HCT116 (cell line): ENCODE results near the gene RYR2. TPM values are rescaled to one million over a fixed set of nuclear protein-coding genes. Genes with fewer than 3 reads are reported as not detected.

Source experiments
- ATAC-seq: fragments of 200-7000 bp; cut with Tn5 transposase; 2 replicates; pipeline ENCODE4 v1.9.1; 2020; ENCODE audit warnings: mild to moderate bottlenecking, moderate library complexity
- BruUV-seq: library from RNA; stranded (reverse); fragments of 400-500 nt; replicated peaks from 2 replicates; lab custom pipeline; 2021; lab: Mats Ljungman, UMichigan
- CTCF ChIA-PET: fragments of 300-600 bp; sonication (Branson Sonifier 250); formaldehyde crosslinking; loops from one replicate; lab custom pipeline; 2021; ENCODE audit warnings: antibody characterized with exemption; lab: Charles Lee
- POLR2A ChIA-PET: fragments of 300-600, 350-600 bp; sonication (Branson Sonifier 250); formaldehyde crosslinking; loops from one replicate; lab custom pipeline; 2021; ENCODE audit warnings: antibody characterized with exemption; lab: Charles Lee
- RAD21 ChIA-PET, 2 experiments: fragments of 300-600 bp; sonication (Branson Sonifier 250); formaldehyde crosslinking; loops; one replicate each; lab custom pipeline; 2023; ENCODE audit warnings: low total read pairs in 2 of 2; ENCODE audit not compliant: uncharacterized antibody in 2 of 2, unreplicated experiment in 2 of 2, low non-redundant PET in 1 of 2; lab: Charles Lee
- DNase-seq: peaks from one replicate; pipeline ENCODE4 v3.0.0-alpha.2; 2010; ENCODE audit warnings: low read depth, low spot score
- H2AFZ ChIP-seq: fragments of 200-600 bp; shearing (Covaris generic), sonication (generic); 2 replicates; pipeline ENCODE4 v1.6.1; 2017; ENCODE audit warnings: low read depth, mixed run types, mixed read lengths, antibody characterized with exemption, low read length; ENCODE audit not compliant: poor library complexity, severe bottlenecking
- H3K27ac ChIP-seq: 2 replicates; pipeline ENCODE4 v1.5.1; 2012; ENCODE audit warnings: low read depth, low read length
- H3K27me3 ChIP-seq: fragments of 200-600 bp; sonication (generic); 2 replicates; pipeline ENCODE4 v1.6.1; 2016; ENCODE audit warnings: mixed run types, low read length, mixed read lengths; ENCODE audit not compliant: insufficient read depth
- H3K36me3 ChIP-seq, 2 experiments: fragments of 200-500 bp in 1 of 2; fragments of 200-600 bp in 1 of 2; sonication (Bioruptor generic) in 1 of 2; sonication (generic) in 1 of 2; 2 replicates each; pipeline versions ENCODE4 v1.5.1 to v1.6.1; 2014 to 2016; ENCODE audit warnings: low read length in 2 of 2, inconsistent platforms in 1 of 2, mixed read lengths in 1 of 2, mixed run types in 1 of 2; ENCODE audit not compliant: insufficient read depth in 2 of 2, control insufficient read depth in 1 of 2
- H3K4me1 ChIP-seq, 2 experiments: fragments of 200-600 bp in 1 of 2; sonication (generic) in 1 of 2; 2 replicates each; pipeline versions ENCODE4 v1.5.1 to v1.6.1; 2012 to 2017; ENCODE audit warnings: low read length in 2 of 2, inconsistent platforms in 1 of 2, mild to moderate bottlenecking in 1 of 2, mixed read lengths in 1 of 2, mixed run types in 1 of 2, moderate library complexity in 1 of 2; ENCODE audit not compliant: insufficient read depth in 2 of 2, control insufficient read depth in 1 of 2
- H3K4me2 ChIP-seq: fragments of 200-600 bp; sonication (generic); 2 replicates; pipeline ENCODE4 v1.6.1; 2017; ENCODE audit warnings: mixed run types, low read length, mixed read lengths
- H3K4me3 ChIP-seq, 2 experiments: fragments of 200-600 bp in 1 of 2; sonication (generic) in 1 of 2; replicated peaks in 1 of 2; 2 replicates each; pipeline ENCODE4 v1.5.1; 2011 to 2016; ENCODE audit warnings: low read length in 2 of 2, control low read depth in 1 of 2, low read depth in 1 of 2, mild to moderate bottlenecking in 1 of 2, mixed read lengths in 1 of 2, mixed run types in 1 of 2
- H3K79me2 ChIP-seq: fragments of 200-600 bp; sonication (generic); 2 replicates; pipeline ENCODE4 v1.6.1; 2017; ENCODE audit warnings: mild to moderate bottlenecking, mixed run types, low read length, moderate library complexity, mixed read lengths; ENCODE audit not compliant: insufficient read depth
- H3K9ac ChIP-seq: fragments of 200-600 bp; sonication (generic); 2 replicates; pipeline ENCODE4 v1.6.1; 2016; ENCODE audit warnings: low read length, mixed read lengths
- H3K9me2 ChIP-seq: fragments of 200-600 bp; sonication (generic), shearing (Covaris generic); 2 replicates; pipeline ENCODE4 v1.6.1; 2017; ENCODE audit warnings: mixed run types, mild to moderate bottlenecking, moderate library complexity; ENCODE audit not compliant: insufficient read depth
- H3K9me3 ChIP-seq, 2 experiments: fragments of 200-500 bp in 1 of 2; fragments of 200-600 bp in 1 of 2; sonication (Bioruptor generic) in 1 of 2; sonication (generic) in 1 of 2; 2 replicates each; pipeline ENCODE4 v1.6.1; 2014 to 2017; ENCODE audit warnings: low read length in 2 of 2, mixed read lengths in 2 of 2, inconsistent platforms in 1 of 2, low read depth in 1 of 2, mild to moderate bottlenecking in 1 of 2, mixed run types in 1 of 2, moderate library complexity in 1 of 2; ENCODE audit not compliant: control insufficient read depth in 1 of 2, insufficient read depth in 1 of 2
- H4K20me1 ChIP-seq: fragments of 200-600 bp; sonication (generic), shearing (Covaris generic); 2 replicates; pipeline ENCODE4 v1.6.1; 2017; ENCODE audit warnings: mixed run types, mild to moderate bottlenecking, moderate library complexity; ENCODE audit not compliant: insufficient read depth
- CBX3 ChIP-seq: IDR thresholded peaks from 2 replicates; pipeline ENCODE4 v1.6.1; 2012; ENCODE audit warnings: low read depth
- CEBPB ChIP-seq: IDR thresholded peaks from 2 replicates; pipeline ENCODE4 v1.6.1; 2012; ENCODE audit warnings: low read depth
- ELF1 ChIP-seq: IDR thresholded peaks from 2 replicates; pipeline ENCODE4 v1.6.1; 2012; ENCODE audit warnings: low read depth, borderline replicate concordance
- POLR2A ChIP-seq: IDR thresholded peaks from 2 replicates; pipeline ENCODE4 v1.7.0; 2011; ENCODE audit warnings: borderline replicate concordance; ENCODE audit not compliant: insufficient read depth, insufficient read length; ENCODE audit errors: extremely low read depth
- POLR2AphosphoS5 ChIP-seq: IDR thresholded peaks from 2 replicates; pipeline ENCODE4 v1.6.1; 2011; ENCODE audit warnings: mild to moderate bottlenecking, low read depth, low read length, moderate library complexity
- RAD21 ChIP-seq: IDR thresholded peaks from 2 replicates; pipeline ENCODE4 v1.6.1; 2012; ENCODE audit warnings: low read depth, mild to moderate bottlenecking
- SIN3A ChIP-seq: IDR thresholded peaks from 2 replicates; pipeline ENCODE4 v1.6.1; 2012; ENCODE audit warnings: low read depth
- SP1 ChIP-seq: IDR thresholded peaks from 2 replicates; pipeline ENCODE4 v1.6.1; 2012; ENCODE audit warnings: low read depth
- SRF ChIP-seq: IDR thresholded peaks from 2 replicates; pipeline ENCODE4 v1.6.1; 2012; ENCODE audit warnings: low read depth
- TCF7L2 ChIP-seq: IDR thresholded peaks from 2 replicates; pipeline ENCODE4 v1.7.0; 2011; ENCODE audit warnings: borderline replicate concordance, inconsistent platforms; ENCODE audit not compliant: insufficient read depth, insufficient read length; ENCODE audit errors: extremely low read depth
- YY1 ChIP-seq: IDR thresholded peaks from 2 replicates; pipeline ENCODE4 v1.6.1; 2011; ENCODE audit warnings: low read length, low read depth, moderate library complexity, mild to moderate bottlenecking; ENCODE audit not compliant: insufficient replicate concordance; ENCODE audit errors: extremely low read depth
- ZFX ChIP-seq: fragments of 450-650 bp; IDR thresholded peaks from 2 replicates; pipeline ENCODE4 v1.6.1; 2017
- ZNF274 ChIP-seq: fragments of 200-500 bp; sonication (Bioruptor generic); IDR thresholded peaks from 2 replicates; pipeline ENCODE4 v1.6.1; 2014; ENCODE audit warnings: mild to moderate bottlenecking, low read depth, low read length, inconsistent platforms
- intact Hi-C: fragments of 100-400 bp; cut with micrococcal nuclease; formaldehyde crosslinking; loops from 2 replicates; pipeline ENCODE4 v1.10.0; 2022
- total RNA-seq: library from RNA; stranded (reverse); gene quantifications from one replicate; pipeline ENCODE4 v1.2.1, GENCODE V29; 2021; ENCODE audit not compliant: unreplicated experiment
- TF ChIP-seq, protein P1 (sequence below), 3 experiments: fragments of 200-600 bp in 1 of 3; sonication (generic) in 1 of 3; IDR thresholded peaks in 2 of 3; conservative IDR thresholded peaks in 1 of 3; 2 replicates each; pipeline ENCODE4 v1.5.1; 2012 to 2017; ENCODE audit warnings: low read depth in 2 of 3, low read length in 2 of 3, antibody characterized with exemption in 1 of 3, borderline replicate concordance in 1 of 3, control low read depth in 1 of 3, mild to moderate bottlenecking in 1 of 3, mixed read lengths in 1 of 3, mixed run types in 1 of 3, moderate library complexity in 1 of 3; ENCODE audit not compliant: insufficient read depth in 1 of 3
- TF ChIP-seq, protein P2 (sequence below): IDR thresholded peaks from 2 replicates; pipeline ENCODE4 v1.6.1; 2012
- TF ChIP-seq, protein P3 (sequence below): IDR thresholded peaks from 2 replicates; pipeline ENCODE4 v1.6.1; 2011; ENCODE audit warnings: mild to moderate bottlenecking, low read length, moderate library complexity; ENCODE audit not compliant: insufficient replicate concordance; ENCODE audit errors: extremely low read depth
- TF ChIP-seq, protein P4 (sequence below): IDR thresholded peaks from 2 replicates; pipeline ENCODE4 v1.6.1; 2012

The RYR2 gene
- total RNA-seq, 1 experiment from 2014 or later: 0.02 TPM

DNA sequence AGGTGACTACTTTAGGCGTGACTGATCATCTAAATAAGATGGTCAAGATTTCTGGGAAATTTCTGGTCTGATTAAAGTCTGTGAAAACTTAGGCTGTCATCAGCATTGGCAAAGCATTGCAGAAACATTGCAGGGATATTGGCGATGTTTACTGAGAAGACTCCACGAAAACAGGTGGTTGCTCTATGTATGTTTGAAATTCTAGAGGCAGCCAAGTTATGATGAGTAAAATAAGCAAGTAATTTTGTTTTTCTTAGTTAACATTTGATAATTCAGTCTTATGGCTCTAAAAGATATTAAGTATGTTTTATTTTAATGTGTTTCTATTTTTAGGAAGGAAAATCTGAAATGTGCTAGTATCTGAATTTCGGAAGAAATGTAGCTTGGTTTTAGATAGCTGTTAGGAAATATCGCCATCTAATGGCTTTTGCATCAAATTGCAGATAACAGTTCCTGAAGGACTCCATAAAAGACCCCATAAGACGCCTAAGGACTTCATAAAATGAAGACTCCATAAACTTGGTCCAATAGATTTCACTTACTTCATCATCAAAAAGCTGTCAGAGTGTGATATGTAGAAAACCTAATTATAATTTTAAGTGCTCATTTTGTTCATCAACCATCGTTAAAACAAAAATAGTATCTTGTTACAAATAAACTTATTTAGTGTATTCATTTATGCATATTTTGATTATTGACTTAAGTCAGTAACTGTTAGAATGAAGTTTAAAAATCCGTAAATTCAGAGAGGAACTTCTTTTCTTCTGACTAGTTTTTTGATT lies 344.6 kb downstream of the RYR2 start:
- Histone ChIP-seq H3K27me3 (no peaks in the 10 kb centered on the region), H3K27ac (no peak overlapping the region), H3K9me2 (no peaks in the 10 kb centered on the region), H3K9ac (no peak overlapping the region), H3K36me3 (no peaks in the 10 kb centered on the region), H3K4me1 (no peaks in the 10 kb centered on the region), H3K79me2 (no peaks in the 10 kb centered on the region), H3K9me3 (no peaks in the 10 kb centered on the region), H4K20me1 (no peaks in the 10 kb centered on the region), H3K4me2 (no peak overlapping the region), H3K4me3 (no peak overlapping the region), H2AFZ (no peak overlapping the region)
- TF ChIP-seq TCF7L2 (no peak), SRF (no peak), ZNF274 (no peak), ELF1 (no peak), YY1 (no peak), SIN3A (no peak), CEBPB (no peak), ZFX (no peak), RAD21 (peak; percentile 64), CBX3 (no peak), SP1 (no peak), POLR2AphosphoS5 (no peak), POLR2A (no peak)
- TF ChIP-seq, protein P1, sequence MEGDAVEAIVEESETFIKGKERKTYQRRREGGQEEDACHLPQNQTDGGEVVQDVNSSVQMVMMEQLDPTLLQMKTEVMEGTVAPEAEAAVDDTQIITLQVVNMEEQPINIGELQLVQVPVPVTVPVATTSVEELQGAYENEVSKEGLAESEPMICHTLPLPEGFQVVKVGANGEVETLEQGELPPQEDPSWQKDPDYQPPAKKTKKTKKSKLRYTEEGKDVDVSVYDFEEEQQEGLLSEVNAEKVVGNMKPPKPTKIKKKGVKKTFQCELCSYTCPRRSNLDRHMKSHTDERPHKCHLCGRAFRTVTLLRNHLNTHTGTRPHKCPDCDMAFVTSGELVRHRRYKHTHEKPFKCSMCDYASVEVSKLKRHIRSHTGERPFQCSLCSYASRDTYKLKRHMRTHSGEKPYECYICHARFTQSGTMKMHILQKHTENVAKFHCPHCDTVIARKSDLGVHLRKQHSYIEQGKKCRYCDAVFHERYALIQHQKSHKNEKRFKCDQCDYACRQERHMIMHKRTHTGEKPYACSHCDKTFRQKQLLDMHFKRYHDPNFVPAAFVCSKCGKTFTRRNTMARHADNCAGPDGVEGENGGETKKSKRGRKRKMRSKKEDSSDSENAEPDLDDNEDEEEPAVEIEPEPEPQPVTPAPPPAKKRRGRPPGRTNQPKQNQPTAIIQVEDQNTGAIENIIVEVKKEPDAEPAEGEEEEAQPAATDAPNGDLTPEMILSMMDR (IDR thresholded peaks at IDR 0.05 in 2 of 3, conservative IDR thresholded peaks at IDR 0.05 in 1 of 3; ENCODE audit: borderline replicate concordance in 1 of 3, insufficient read depth in 1 of 3, low read depth in 2 of 3, low read length in 2 of 3): peak; percentile 30 to 67 (median 48); a peak in 5 of 6 replicates
- TF ChIP-seq, protein P2, sequence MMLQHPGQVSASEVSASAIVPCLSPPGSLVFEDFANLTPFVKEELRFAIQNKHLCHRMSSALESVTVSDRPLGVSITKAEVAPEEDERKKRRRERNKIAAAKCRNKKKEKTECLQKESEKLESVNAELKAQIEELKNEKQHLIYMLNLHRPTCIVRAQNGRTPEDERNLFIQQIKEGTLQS: no peak
- TF ChIP-seq, protein P3, sequence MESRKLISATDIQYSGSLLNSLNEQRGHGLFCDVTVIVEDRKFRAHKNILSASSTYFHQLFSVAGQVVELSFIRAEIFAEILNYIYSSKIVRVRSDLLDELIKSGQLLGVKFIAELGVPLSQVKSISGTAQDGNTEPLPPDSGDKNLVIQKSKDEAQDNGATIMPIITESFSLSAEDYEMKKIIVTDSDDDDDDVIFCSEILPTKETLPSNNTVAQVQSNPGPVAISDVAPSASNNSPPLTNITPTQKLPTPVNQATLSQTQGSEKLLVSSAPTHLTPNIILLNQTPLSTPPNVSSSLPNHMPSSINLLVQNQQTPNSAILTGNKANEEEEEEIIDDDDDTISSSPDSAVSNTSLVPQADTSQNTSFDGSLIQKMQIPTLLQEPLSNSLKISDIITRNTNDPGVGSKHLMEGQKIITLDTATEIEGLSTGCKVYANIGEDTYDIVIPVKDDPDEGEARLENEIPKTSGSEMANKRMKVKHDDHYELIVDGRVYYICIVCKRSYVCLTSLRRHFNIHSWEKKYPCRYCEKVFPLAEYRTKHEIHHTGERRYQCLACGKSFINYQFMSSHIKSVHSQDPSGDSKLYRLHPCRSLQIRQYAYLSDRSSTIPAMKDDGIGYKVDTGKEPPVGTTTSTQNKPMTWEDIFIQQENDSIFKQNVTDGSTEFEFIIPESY: no peak
- TF ChIP-seq, protein P4, sequence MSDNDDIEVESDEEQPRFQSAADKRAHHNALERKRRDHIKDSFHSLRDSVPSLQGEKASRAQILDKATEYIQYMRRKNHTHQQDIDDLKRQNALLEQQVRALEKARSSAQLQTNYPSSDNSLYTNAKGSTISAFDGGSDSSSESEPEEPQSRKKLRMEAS: no peak
- intact Hi-C loops: loop anchor here (1.0 to 2.0 kb wide), 3 partner anchors 628 to 1283 kb away; no protein-coding TSS in a partner anchor
- DNase-seq (peak; percentile 7), ATAC-seq (no peak; the same call in 1 of the 2 replicates)
- POLR2A ChIA-PET: no interaction called here
- no TSS peak for BruUV-seq
- RAD21 ChIA-PET: interaction anchor here (1.0 to 1.3 kb wide), 2 partner anchors 633 kb away, joined by 3 to 4 read pairs; no protein-coding TSS in a partner anchor
- CTCF ChIA-PET: interaction anchor here (0.6 to 2.9 kb wide), 8 partner anchors 12 to 1281 kb away, joined by 3 to 18 read pairs (median 4); no protein-coding TSS in a partner anchor
